Mononuclear cell (primary cell): ENCODE results near the gene MRPS34. TPM values are rescaled to one million over a fixed set of nuclear protein-coding genes. Genes with fewer than 3 reads are reported as not detected.

Experiments
- H3K27me3 ChIP-seq: 2 replicates; pipeline ENCODE4 v1.6.0; 2011; ENCODE audit warnings: low read length, control low read depth; ENCODE audit not compliant: insufficient read depth
- H3K4me1 ChIP-seq: 2 replicates; pipeline ENCODE4 v1.5.1; 2011; ENCODE audit warnings: mild to moderate bottlenecking, low read length, control low read depth; ENCODE audit not compliant: insufficient read depth
- H3K4me3 ChIP-seq: 2 replicates; pipeline ENCODE4 v1.5.1; 2011; ENCODE audit warnings: mild to moderate bottlenecking, low read length, moderate library complexity
- H3K9me3 ChIP-seq: 2 replicates; pipeline ENCODE4 v1.5.1; 2011; ENCODE audit warnings: low read depth, mild to moderate bottlenecking, control low read depth, low read length
- total RNA-seq: library from RNA; depleted of rRNA; stranded (reverse); fragments of >200 nt; gene quantifications from one replicate; pipeline ENCODE4 v1.2.3, GENCODE V29; 2012

The MRPS34 gene
- total RNA-seq, 1 donor, result 17.1 TPM

DNA sequence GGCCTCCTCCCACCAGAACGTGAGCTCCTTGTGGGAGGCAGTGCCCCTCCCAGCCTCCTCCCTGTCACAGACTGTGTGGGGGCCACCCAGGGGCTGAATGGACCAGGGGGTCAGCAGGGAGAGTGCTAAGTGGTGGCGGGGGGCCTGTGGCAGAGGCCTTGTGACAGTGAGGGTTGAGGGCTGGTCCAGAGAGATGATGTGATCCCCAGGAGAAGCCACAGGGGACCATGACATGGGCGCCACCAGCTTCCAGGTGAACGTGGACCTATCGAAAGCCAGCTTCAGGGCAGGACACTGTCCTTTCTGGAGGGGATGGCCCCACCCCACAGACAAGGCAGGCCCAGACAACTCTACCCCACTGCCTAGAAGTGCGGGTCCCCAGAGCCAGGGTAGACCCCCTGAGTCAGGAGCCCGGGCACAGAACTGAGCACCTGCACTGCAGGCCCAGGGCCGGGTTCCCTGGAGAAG lies 6.3 kb upstream of the MRPS34 start:
- no peaks in the 10 kb centered on the region for H3K9me3 ChIP-seq
- H3K4me3 ChIP-seq, result no peak overlapping the region
- peaks cover 32% of the 10 kb centered on the region for H3K4me1 ChIP-seq
- H3K27me3 ChIP-seq, result no peaks in the 10 kb centered on the region

DNA sequence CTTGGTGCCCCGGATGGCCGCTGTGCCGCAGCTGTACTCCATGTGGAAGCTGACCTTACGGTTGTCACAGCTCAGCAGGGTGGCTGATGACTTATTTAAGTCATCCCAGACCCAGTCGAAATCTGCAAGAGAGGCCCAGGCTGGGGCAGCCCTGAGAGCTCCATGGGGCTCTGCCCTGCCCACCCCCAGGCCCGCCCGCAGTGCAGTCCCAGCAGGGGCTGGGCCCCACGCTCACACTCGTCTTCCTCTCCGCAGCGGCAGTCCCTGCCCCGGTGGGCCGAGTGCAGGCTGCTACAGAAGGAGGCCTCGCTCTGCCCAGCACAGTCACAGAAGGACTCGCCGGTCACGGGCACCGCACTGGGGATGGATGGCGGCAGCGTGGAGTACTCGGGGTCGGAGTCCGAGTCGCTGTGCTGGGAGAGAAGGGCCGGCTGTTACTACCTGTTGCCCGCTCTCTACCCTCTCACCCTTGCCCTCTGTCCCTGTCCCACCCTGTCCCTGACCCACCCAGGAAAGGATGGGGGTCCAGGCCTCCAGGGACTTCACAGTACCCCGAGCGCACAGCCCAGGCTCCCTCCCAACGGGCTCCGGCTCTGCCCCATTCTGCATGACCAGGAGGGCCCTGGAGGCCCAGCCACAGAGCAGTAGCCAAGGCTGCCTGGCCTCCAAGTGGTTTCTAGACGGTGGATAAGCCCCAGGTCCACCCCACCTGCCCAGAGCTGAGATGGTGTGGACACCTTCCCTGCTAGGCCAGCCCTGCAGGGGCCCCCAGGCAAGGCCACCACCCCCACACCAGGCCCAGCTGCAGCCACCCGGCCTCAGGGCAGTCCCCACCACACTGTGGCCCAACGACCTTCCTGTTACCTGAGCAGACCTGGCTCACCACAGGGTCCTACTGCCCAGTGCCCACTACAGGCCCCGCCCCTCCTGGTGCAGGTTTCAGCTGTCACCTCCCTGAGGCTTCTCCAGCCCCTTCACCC lies 5.6 kb upstream of the MRPS34 start:
- Histone ChIP-seq H3K9me3 (no peaks in the 10 kb centered on the region), H3K27me3 (no peaks in the 10 kb centered on the region), H3K4me3 (no peak overlapping the region), H3K4me1 (peaks cover 33% of the 10 kb centered on the region)

DNA sequence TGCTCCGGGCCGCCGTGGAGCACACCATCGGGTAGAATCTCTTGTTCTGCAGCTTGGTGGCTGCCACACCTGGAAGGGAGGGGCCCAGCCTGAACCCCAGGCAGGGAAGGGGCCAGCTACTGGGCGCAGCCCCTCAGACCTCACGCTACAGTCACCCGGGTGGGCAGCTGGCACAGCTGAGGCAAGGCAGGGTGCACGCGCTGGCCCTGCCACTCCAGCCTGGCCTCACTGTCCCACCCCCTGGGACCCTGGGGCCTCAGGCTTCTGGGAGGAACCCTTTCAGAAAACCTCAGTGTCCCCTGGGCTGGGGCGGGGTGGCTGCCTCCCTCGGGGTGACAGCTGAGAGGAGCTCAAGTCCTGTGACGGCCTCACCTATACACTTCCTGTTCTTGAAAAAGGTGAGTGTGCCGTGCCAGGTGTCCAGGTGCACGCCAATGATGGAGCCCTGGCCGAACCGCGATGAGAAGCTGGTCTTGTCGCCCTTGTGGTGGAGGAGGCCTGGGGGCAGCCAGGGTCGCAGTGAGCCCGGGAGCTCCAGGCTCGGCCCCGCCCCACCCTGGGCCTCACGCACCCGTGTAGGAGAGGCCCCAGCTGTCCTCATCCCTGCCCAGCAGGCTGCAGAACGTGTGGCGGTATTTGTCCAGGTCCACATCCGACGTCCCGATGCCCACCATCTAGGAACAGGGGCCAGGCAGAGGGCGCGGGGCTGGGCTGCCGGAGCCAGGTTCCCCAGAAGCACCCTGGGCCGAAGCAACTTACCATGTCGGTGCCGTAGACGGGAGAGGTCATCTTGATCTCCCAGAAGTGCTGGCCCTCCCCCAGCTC lies 4.7 kb upstream of the MRPS34 start:
- Histone ChIP-seq H3K4me1 (peaks cover 30% of the 10 kb centered on the region), H3K4me3 (no peak overlapping the region), H3K27me3 (no peaks in the 10 kb centered on the region), H3K9me3 (no peaks in the 10 kb centered on the region)

DNA sequence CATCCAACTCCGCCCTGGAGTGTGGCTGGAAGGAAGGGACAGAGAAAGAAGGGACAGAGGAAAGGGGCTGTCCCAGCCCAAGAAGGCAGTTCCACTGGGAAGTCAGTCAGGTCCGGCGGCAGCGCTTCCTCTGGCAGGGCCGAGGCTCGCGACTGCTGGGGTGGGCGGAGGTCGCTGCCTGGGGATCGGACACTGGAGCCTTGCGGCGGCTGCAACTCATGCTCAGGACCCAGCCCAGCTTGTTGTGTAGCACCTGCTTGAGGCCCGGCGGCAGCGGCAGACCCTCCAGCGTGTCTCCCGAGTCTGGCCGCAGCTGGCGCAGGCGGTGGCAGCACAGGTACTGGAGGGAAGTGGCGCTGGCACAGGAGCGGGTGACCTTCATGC lies 4.0 kb upstream of the MRPS34 start:
- Histone ChIP-seq H3K4me3 (no peak overlapping the region), H3K27me3 (no peaks in the 10 kb centered on the region), H3K4me1 (peaks cover 36% of the 10 kb centered on the region), H3K9me3 (no peaks in the 10 kb centered on the region)

DNA sequence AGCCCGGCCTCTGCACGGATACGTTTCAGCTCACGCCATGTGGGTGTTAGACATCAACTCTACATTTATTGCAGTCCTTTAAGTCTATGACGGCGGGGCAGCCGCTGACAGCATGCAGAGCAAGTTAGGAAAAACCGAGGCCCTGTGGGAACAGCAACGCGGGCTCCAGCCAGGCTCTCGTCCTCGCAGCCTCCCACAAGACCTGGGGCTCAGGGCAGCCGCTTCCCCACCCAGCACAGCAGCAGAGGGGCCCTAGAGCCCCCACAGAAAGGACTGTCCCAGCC lies 3.7 kb upstream of the MRPS34 start:
- no peaks in the 10 kb centered on the region for H3K27me3 ChIP-seq

DNA sequence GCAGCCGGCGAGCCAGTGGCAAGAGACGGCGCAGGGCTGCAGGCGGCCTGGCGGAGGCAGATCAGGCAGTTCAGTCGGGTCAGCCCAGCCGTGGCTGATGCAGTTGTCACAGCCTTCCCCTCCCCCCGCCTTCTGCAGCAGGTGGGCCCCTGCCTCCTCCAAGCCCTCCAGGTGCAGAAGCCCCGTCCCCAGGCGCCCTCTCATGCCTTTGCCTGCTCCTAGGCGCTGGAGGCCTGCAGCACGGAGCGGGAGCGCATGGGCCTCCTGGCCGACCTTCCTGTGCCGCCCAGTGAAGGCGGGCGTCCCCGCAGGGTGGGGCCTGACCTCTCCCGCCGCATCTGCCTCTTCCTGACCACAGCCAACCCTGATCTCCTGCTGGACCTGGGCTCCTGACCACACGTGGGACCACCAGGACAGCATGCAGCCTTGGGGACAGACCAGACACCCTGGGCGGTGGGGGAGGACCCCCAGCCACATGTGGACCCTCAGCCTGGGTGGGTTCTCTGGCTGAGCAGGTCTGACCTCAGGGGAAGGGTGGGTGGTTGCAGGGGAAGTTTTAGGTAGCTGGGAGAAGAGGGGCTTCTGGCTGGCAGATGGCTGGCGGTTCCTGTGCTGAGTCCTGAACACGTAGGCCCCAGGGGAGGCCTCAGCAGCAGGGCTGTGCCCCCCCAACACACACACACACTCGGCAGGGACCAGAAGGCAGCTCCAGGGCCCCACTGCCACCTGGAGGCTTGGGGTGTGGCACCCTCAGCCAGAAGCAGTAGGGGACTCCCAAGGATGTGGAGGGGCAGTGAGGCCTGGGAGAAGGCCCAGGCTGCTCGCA lies 3.1 kb upstream of the MRPS34 start:
- Histone ChIP-seq H3K27me3 (no peaks in the 10 kb centered on the region), H3K4me3 (no peak overlapping the region), H3K4me1 (peaks cover 32% of the 10 kb centered on the region), H3K9me3 (no peaks in the 10 kb centered on the region)

More for the DNA sequence above, 3.7 kb upstream of the MRPS34 start:
- Histone ChIP-seq H3K4me1 (peaks cover 38% of the 10 kb centered on the region), H3K9me3 (no peaks in the 10 kb centered on the region), H3K4me3 (no peak overlapping the region)

DNA sequence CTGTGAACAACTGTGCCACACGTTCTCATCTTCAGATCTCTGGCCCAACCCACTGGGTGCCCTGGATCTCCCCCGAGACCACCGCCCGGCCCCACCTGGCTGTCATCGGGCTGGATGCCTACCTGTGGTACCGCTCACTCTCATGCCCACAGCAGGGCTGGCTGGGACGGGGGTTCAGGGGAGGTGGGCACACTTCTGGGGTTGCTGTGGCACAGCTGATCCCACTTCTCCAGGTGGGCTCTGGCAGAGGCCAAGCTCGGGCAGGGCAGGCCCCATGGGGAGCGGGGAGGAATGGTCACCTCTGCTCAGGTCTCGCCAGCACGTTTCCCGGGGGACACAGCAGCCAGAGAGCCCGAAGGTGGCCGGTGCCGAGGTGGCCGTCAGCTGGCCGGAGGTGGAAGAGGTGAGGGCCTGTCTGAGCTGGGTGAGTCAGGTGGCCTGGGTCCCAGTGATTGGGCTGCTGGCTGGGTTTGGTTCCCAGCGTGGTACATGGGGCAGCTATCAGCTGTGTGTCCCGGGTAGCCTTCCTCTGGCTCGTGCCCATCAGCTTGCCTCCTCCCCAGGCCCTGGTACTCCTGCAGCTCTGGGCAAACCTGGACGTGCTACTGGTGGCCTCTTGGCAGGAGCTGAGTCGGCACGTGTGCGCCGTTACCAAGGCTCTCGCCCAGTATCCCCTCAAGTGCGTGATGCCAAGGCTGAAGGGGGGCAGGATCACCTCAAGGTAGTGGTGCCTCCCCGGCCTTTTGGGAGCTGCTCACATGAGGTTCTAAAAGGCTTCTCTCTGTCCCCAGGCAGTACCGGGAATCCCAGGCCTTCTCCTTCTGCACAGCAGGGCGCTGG lies 2.3 kb upstream of the MRPS34 start:
- Histone ChIP-seq H3K4me1 (peaks cover 32% of the 10 kb centered on the region), H3K9me3 (no peaks in the 10 kb centered on the region), H3K27me3 (no peaks in the 10 kb centered on the region), H3K4me3 (no peak overlapping the region)

DNA sequence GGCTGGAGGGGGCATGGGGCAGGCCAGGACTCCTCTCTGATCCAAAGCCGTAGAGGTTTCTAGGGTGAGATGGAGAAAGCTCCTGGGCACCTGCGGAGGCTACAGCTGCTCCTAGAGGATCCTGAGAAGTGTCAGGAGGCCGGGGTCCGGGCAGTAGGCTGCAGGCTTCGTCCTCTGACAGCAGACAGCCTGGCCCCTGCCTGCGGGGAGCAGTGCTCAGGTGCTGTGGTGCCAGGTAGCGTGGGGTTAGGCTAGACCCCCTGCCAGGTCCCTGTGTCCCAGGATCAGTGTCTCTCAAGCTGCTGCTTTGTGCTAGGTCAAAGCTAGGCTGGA lies 1.5 kb upstream of the MRPS34 start:
- Histone ChIP-seq H3K4me1 (peaks cover 36% of the 10 kb centered on the region), H3K4me3 (no peak overlapping the region), H3K9me3 (no peaks in the 10 kb centered on the region), H3K27me3 (no peaks in the 10 kb centered on the region)

DNA sequence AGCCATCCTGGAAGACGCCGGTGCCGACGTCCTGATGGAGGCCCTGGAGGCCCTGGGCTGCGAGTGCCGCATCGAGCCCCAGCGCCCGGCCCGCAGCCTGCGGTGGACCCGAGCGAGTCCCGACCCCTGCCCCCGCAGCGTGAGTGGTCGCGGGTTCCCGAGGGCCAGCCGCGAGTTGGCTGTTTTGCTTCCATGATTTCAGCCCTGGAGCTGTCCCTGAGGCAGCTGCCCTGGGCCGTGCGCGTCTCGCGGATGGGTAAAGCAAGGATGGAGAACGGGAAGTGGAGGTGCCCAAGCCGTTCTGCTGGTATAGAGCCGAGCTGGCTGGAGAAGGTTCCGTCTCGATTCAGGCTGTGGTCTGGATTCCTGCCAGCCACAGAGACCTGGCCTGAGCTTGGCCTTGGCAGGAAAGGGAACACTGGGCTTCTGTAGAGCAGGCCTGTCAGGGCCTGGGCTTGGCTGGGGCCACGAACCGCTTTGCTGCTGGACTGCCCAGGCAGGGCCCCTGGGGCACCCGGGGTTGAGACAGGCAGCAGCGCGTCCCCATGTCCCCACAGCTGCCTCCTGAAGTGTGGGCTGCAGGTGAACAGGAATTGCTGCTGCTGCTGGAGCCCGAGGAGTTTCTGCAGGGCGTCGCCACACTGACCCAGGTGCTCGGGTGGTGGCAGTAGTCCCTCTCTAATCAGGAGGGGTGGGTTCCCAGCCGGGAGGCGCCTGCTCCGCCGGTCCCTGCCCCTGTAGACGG lies 941 bp upstream of the MRPS34 start:
- Histone ChIP-seq H3K4me1 (peaks cover 36% of the 10 kb centered on the region), H3K4me3 (peak overlapping the region; percentile 88), H3K9me3 (no peaks in the 10 kb centered on the region), H3K27me3 (no peaks in the 10 kb centered on the region)

DNA sequence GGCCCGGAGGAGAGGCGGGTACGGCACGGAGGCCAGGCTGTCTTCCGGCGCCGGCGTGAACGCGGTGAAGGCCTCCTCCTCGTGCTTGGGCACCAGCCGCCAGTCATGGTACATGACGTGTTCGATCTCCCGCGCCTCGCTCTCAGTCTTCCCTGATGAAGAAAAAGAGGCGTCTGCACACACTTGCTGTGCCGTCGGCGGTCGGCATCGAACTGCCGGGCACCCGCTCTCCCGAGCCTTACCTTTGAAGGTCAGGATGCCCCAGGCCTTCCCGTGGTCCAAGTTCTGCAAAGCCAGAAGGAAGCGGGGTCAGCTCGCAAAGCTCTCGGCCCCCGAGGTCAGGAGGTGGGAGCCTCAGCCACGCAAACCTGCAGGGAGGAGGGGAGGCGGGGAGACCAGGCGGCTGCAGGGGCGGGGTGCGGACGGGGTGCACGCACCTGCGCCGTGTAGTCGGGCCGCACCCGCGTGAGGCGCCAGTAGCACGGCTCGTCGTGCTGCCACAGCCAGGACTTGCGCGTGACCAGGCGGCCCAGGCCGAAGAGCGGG lies 499 bp downstream of the MRPS34 start, which contains the start of gene EME2:
EME2 (plus strand) TSS at position 449 of the 546 bp plus-strand sequence. CDS start 418 bp downstream, outside the sequence.
- Histone ChIP-seq H3K4me3 (peak within 1 kb of the TSS; percentile 88), H3K4me1 (peaks cover 36% of the 10 kb centered on the region), H3K27me3 (no peaks in the 10 kb centered on the region), H3K9me3 (no peaks in the 10 kb centered on the region)

DNA sequence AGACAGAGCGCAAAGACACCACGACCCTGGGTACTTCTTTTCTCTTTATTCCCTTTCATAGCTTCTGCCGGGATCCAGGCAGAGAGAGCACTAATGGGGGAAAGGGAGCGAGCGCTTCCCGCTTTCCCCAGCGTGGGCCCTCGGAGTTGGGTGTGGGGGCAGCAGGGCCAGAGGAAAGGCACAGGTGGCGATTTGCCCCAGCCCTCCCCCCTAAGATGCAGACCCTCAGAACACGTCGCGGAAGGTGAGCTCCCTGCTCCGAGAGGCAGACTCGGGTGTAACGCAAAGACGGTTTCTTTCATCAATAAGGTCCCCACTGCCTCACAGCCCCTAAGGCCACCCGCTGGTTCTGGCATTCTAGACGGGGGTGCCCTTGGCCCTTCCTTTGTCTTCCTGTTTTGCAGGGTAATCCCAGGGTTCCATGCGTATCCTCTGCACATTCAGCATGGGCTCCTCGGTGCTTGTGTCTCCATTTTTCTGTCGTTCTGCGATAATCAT lies 1.0 kb downstream of the MRPS34 start:
- no peaks in the 10 kb centered on the region for H3K27me3 ChIP-seq
- peak overlapping the region; percentile 88 for H3K4me3 ChIP-seq
- H3K4me1 ChIP-seq, result peaks cover 36% of the 10 kb centered on the region
- no peaks in the 10 kb centered on the region for H3K9me3 ChIP-seq

DNA sequence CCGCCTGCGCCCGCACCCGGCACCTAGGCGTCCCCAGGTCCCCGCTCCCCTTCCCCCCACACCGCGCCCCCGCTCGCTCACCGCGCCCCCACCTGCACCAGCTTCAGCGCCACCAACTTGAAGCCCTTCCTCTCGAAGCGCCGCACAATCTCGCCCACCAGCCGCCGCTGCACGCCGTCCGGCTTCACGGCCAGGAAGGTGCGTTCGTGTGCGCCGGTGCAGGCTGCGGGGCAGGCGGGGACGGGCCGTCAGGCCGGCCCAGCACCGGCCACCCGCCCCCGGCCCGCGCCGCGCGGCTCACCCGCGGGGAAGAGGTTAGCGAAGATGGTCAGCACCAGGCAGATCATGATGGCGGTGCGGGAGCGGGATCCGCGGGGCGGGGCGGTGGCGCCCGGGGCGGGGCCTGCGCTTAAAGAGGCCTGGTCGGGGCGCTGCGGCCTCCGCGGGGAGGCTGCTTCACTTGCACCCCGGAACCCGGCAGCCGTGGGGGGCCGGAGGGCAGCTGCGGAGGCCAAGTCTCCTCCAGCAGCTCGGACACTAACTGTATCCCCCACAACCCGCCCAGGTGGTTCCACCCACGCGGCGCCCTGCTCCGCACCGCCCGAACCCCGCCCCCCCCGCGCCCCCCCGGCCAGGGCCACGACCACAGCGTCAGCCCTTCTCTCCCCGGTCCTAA lies 1.6 kb downstream of the MRPS34 start, which contains the start of gene NME3:
NME3 (minus strand) TSS at position 356 of the 676 bp plus-strand sequence; CDS start at position 347, 9 bp downstream.
- Histone ChIP-seq H3K4me3 (peak within 1 kb of the TSS; percentile 88), H3K4me1 (peaks cover 36% of the 10 kb centered on the region), H3K9me3 (no peaks in the 10 kb centered on the region), H3K27me3 (no peaks in the 10 kb centered on the region)
